K562 (cell line): ENCODE measurements around the gene ST6GALNAC2. TPM values are rescaled to one million over a fixed set of nuclear protein-coding genes. Genes with fewer than 3 reads are reported as not detected.
A peak's percentile ranks its signal among the peaks of the same experiment; 100 is the strongest.

Experiments
- ATAC-seq: fragments of 200-7000 bp; cut with Tn5 transposase; 3 replicates; pipeline ENCODE4 v1.9.1; 2020; ENCODE audit warnings: moderate library complexity
- BruUV-seq: library from RNA; stranded (reverse); fragments of 400-500 nt; replicated peaks from 2 replicates; lab custom pipeline; 2021; lab: Mats Ljungman, UMichigan
- CTCF ChIA-PET: fragments of 300-600 bp; formaldehyde crosslinking; extraction: SDS; loops from one replicate; lab custom pipeline; 2021; ENCODE audit warnings: low intra/inter-chr PET ratio; lab: Yijun Ruan, JAX
- POLR2A ChIA-PET: fragments of 300-600, 350-650 bp; sonication (Branson Sonifier 250); formaldehyde crosslinking; extraction: SDS; loops from one replicate; lab custom pipeline; 2021; ENCODE audit warnings: antibody characterized with exemption, inconsistent platforms; lab: Yijun Ruan, JAX
- DNase-seq, 4 experiments: peaks; one replicate each; pipeline versions ENCODE4 v3.0.0 to v3.0.0-alpha.2; 2011 to 2018; ENCODE audit warnings: low spot score in 3 of 4, mixed read lengths in 3 of 4; ENCODE audit errors: extremely low read depth in 1 of 4
- FAIRE-seq: peaks from 2 replicates; lab custom pipeline; 2011; peaks lifted over from hg19 to GRCh38; lab: Jason Lieb, UNC
- H2AFZ ChIP-seq: 2 replicates; pipeline ENCODE4 v1.6.0; 2011; ENCODE audit warnings: low read depth, low read length, control low read depth, inconsistent platforms
- H3K27ac ChIP-seq: fragments of 200-600 bp; 3 replicates; pipeline ENCODE4 v1.8.0; 2011; ENCODE audit warnings: low read depth, mild to moderate bottlenecking, control low read depth, inconsistent platforms, low read length, moderate library complexity, mixed read lengths; ENCODE audit errors: extremely low read depth
- H3K27me3 ChIP-seq, 2 experiments: fragments of 300-600 bp in 1 of 2; 2 replicates in 1 of 2; 3 replicates in 1 of 2; pipeline versions ENCODE4 v1.6.0 to v1.8.0; 2011; ENCODE audit warnings: inconsistent platforms in 2 of 2, low read length in 2 of 2, mild to moderate bottlenecking in 1 of 2, mixed read lengths in 1 of 2, moderate library complexity in 1 of 2; ENCODE audit not compliant: control insufficient read depth in 2 of 2, insufficient read depth in 2 of 2
- H3K36me3 ChIP-seq: fragments of 300-600 bp; 3 replicates; pipeline ENCODE4 v1.8.0; 2011; ENCODE audit warnings: mild to moderate bottlenecking, low read length, inconsistent platforms; ENCODE audit not compliant: control insufficient read depth, insufficient read depth
- H3K4me1 ChIP-seq, 2 experiments: fragments of 200-600 bp in 1 of 2; replicated peaks in 1 of 2; 2 replicates in 1 of 2; 3 replicates in 1 of 2; pipeline versions ENCODE4 v1.5.1 to v1.8.0; 2011; ENCODE audit warnings: inconsistent platforms in 2 of 2, low read length in 2 of 2, mild to moderate bottlenecking in 1 of 2, mixed read lengths in 1 of 2, moderate library complexity in 1 of 2; ENCODE audit not compliant: control insufficient read depth in 2 of 2, insufficient read depth in 2 of 2
- H3K4me2 ChIP-seq: 2 replicates; pipeline ENCODE4 v1.6.1; 2011; ENCODE audit warnings: low read length, control low read depth, inconsistent platforms, mixed read lengths; ENCODE audit not compliant: insufficient read depth
- H3K4me3 ChIP-seq: fragments of 200-600 bp; sonication (generic), shearing (Covaris generic); 2 replicates; pipeline ENCODE4 v1.5.1; 2016; ENCODE audit warnings: control low read depth, inconsistent platforms
- H3K79me2 ChIP-seq: fragments of 200-600 bp; 3 replicates; pipeline ENCODE4 v1.8.0; 2011; ENCODE audit warnings: low read length, inconsistent platforms; ENCODE audit not compliant: control insufficient read depth, insufficient read depth
- H3K9ac ChIP-seq, 2 experiments: 2 replicates each; pipeline versions ENCODE4 v1.6.0 to v1.6.1; 2011; ENCODE audit warnings: low read depth in 2 of 2, low read length in 2 of 2, control low read depth in 1 of 2, inconsistent platforms in 1 of 2, mild to moderate bottlenecking in 1 of 2, mixed read lengths in 1 of 2; ENCODE audit not compliant: insufficient read depth in 1 of 2
- H3K9me1 ChIP-seq: one replicate; pipeline ENCODE4 v1.6.0; 2011; ENCODE audit warnings: inconsistent platforms, mild to moderate bottlenecking, low read length, moderate library complexity; ENCODE audit not compliant: control insufficient read depth, insufficient read depth
- H3K9me3 ChIP-seq: replicated peaks from 2 replicates; pipeline ENCODE4 v1.5.1; 2011; ENCODE audit warnings: low read depth, low read length, inconsistent platforms; ENCODE audit not compliant: control insufficient read depth, insufficient read depth
- H4K20me1 ChIP-seq: replicated peaks from 2 replicates; pipeline ENCODE4 v1.6.1; 2011; ENCODE audit warnings: low read length, inconsistent platforms, mixed read lengths; ENCODE audit not compliant: control insufficient read depth, insufficient read depth
- GABPB2 ChIP-seq: fragments of 250-450 bp; sonication (Bioruptor Pico); conservative IDR thresholded peaks from 2 replicates; pipeline ENCODE4 v1.5.1; 2021; ENCODE audit warnings: mild to moderate bottlenecking
- HMG20B ChIP-seq: fragments of 250-450 bp; sonication (Bioruptor Pico); IDR thresholded peaks from 2 replicates; pipeline ENCODE4 v1.5.0; 2021; ENCODE audit warnings: mild to moderate bottlenecking
- HNRNPH1 ChIP-seq: fragments of 200-400 bp; formaldehyde crosslinking; optimal IDR thresholded peaks from 2 replicates; pipeline ENCODE3; 2017; ENCODE audit warnings: low read depth, mild to moderate bottlenecking, low read length, moderate library complexity
- POLR2G ChIP-seq: fragments of 200-400 bp; formaldehyde crosslinking; IDR thresholded peaks from 2 replicates; pipeline ENCODE4 v1.6.1; 2017; ENCODE audit warnings: low read depth, mild to moderate bottlenecking, antibody characterized with exemption, low read length, moderate library complexity
- POLR2H ChIP-seq: IDR thresholded peaks from 2 replicates; pipeline ENCODE4 v1.6.1; 2016; ENCODE audit warnings: missing genetic modification characterization, low read depth, mild to moderate bottlenecking, control low read depth, missing compliant biosample characterization, moderate library complexity
- POLR3G ChIP-seq: IDR thresholded peaks from 2 replicates; pipeline ENCODE4 v1.6.1; 2011; ENCODE audit not compliant: insufficient read length, insufficient replicate concordance; ENCODE audit errors: extremely low read depth
- SMAD2 ChIP-seq: fragments of 150-350 bp; IDR thresholded peaks from 2 replicates; pipeline ENCODE4 v1.6.1; 2014; ENCODE audit warnings: low read depth, mild to moderate bottlenecking, low read length
- ZFP1 ChIP-seq: fragments of 450-650 bp; formaldehyde crosslinking; IDR thresholded peaks from 2 replicates; pipeline ENCODE4 v1.4.0; 2020; ENCODE audit warnings: mild to moderate bottlenecking, mixed read lengths
- ZNF165 ChIP-seq: fragments of 250-450 bp; sonication (Bioruptor Pico); IDR thresholded peaks from 2 replicates; pipeline ENCODE4 v1.4.0; 2020; ENCODE audit warnings: borderline replicate concordance
- ZNF239 ChIP-seq: fragments of 250-450 bp; sonication (Bioruptor Pico); IDR thresholded peaks from 2 replicates; pipeline ENCODE4 v1.4.0; 2020; ENCODE audit warnings: mild to moderate bottlenecking
- WGBS: fragments of 100-300 bp; shearing (Covaris generic); methylation state at CpG from one replicate; pipeline ENCODE4 v1.1.6; 2016; ENCODE audit warnings: low coverage, mixed read lengths; ENCODE audit not compliant: insufficient coverage; ENCODE audit errors: missing lambda C conversion rate; 5-methylcytosine and 5-hydroxymethylcytosine counted together
- in situ Hi-C: fragments of 300-500 bp; cut with MboI; formaldehyde crosslinking; loops from 4 replicates; pipeline ENCODE4 v1.15.0; 2018; ENCODE audit warnings: inconsistent platforms, mixed read lengths
- intact Hi-C: fragments of 100-400 bp; cut with micrococcal nuclease; formaldehyde crosslinking; loops from 2 replicates; pipeline ENCODE4 v1.14.2; 2022
- polyA plus RNA-seq, 8 experiments: library from polyadenylated mRNA; depleted of rRNA in 4 of 8; stranded (reverse) in 5 of 8; unstranded in 3 of 8; fragments of >200 nt; fragmentation: Nextera tagmentation in 2 of 8; fragmentation: Illumina TruSeq in 1 of 8; extraction: Ambion mirVana in 2 of 8; extraction: Trizol in 1 of 8; gene quantifications; 2 replicates each; pipeline versions ENCODE4 v1.2.1 to v1.2.3, GENCODE V29; 2011 to 2014; ENCODE audit warnings: inconsistent platforms in 1 of 8, missing spikeins in 1 of 8
- total RNA-seq, 7 experiments: library from RNA; depleted of rRNA in 6 of 7; stranded (reverse); fragments of >200 nt in 6 of 7; fragmentation: Illumina TruSeq in 2 of 7; extraction: Trizol in 2 of 7; gene quantifications; 2 replicates each; pipeline versions ENCODE4 v1.2.1 to v1.2.3, GENCODE V29; 2011 to 2021; ENCODE audit warnings: low replicate concordance in 1 of 7
- TF ChIP-seq, protein P1 (sequence below), 2 experiments: fragments of 450-650 bp; formaldehyde crosslinking in 1 of 2; IDR thresholded peaks; 2 replicates each; pipeline versions ENCODE4 v1.4.0 to v1.6.1; 2014 to 2020; ENCODE audit warnings: mild to moderate bottlenecking in 2 of 2, borderline replicate concordance in 1 of 2, low read depth in 1 of 2
- TF ChIP-seq, protein P2 (sequence below): sonication (generic); formaldehyde crosslinking; IDR thresholded peaks from 2 replicates; pipeline ENCODE4 v1.8.0; 2022; ENCODE audit warnings: mild to moderate bottlenecking, missing genetic modification reagents

Gene ST6GALNAC2
- total and polyA plus RNA-seq, 9 of the 15 experiments (the other 6 are each of a cell fraction or from before 2014, with no cell fraction given): 0.18 TPM; not detected in 8

DNA sequence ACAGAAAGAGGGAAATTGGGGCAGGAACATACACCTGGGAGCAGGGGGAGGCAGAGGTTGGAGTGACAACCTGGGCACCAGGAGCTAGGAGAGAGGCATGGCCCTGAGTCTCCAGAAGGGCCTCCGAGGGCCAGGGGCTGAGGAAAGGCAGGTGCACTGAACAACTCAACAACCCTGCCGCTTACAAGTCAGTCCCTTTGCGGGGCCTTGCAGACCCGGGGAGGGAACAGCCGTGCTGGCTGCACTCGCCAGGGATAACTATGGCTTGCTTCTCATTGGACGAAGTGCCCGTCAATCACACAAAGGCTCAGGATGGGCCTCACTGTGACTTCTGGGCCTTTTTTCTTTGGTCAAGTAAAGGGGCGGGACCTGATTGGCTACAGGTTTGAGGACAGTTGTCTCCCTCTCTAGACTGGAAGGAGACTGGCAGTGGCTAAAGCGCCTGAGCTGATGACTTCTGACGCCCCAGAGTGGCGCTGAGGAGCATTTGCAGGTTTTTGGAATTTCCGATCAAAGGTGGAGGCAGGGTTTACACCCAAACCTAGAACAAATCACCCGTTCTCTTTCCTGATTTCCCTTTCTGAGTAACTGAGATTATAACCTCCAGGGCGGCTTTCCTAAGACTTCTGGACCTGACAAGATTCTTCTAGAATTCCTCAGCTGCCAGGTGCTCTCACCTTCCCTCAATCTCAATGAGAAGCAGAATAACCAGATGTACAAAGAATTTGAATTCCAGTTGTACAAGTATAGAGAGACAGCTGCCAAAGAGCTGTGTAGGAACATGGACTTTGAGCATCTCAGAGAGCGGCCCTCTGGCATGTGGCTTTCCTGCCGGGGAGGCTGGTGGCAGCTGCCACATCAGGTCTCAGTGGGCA, 27.6 kb upstream of the ST6GALNAC2 start:
- H4K20me1 ChIP-seq: no peaks in the 10 kb centered on the region
- no peak overlapping the region for H3K9ac ChIP-seq
- TF ChIP-seq POLR2G (peak; percentile 51; the same call in 1 of the 2 replicates), ZNF239 (no peak), ZFP1 (no peak), GABPB2 (CRISPR knock-in tag) (no peak), POLR3G (no peak), HNRNPH1 (no peak), HMG20B (CRISPR knock-in tag) (no peak), ZNF165 (CRISPR knock-in tag) (no peak), POLR2H (tag) (no peak), SMAD2 (no peak)
- TF ChIP-seq, protein P1, sequence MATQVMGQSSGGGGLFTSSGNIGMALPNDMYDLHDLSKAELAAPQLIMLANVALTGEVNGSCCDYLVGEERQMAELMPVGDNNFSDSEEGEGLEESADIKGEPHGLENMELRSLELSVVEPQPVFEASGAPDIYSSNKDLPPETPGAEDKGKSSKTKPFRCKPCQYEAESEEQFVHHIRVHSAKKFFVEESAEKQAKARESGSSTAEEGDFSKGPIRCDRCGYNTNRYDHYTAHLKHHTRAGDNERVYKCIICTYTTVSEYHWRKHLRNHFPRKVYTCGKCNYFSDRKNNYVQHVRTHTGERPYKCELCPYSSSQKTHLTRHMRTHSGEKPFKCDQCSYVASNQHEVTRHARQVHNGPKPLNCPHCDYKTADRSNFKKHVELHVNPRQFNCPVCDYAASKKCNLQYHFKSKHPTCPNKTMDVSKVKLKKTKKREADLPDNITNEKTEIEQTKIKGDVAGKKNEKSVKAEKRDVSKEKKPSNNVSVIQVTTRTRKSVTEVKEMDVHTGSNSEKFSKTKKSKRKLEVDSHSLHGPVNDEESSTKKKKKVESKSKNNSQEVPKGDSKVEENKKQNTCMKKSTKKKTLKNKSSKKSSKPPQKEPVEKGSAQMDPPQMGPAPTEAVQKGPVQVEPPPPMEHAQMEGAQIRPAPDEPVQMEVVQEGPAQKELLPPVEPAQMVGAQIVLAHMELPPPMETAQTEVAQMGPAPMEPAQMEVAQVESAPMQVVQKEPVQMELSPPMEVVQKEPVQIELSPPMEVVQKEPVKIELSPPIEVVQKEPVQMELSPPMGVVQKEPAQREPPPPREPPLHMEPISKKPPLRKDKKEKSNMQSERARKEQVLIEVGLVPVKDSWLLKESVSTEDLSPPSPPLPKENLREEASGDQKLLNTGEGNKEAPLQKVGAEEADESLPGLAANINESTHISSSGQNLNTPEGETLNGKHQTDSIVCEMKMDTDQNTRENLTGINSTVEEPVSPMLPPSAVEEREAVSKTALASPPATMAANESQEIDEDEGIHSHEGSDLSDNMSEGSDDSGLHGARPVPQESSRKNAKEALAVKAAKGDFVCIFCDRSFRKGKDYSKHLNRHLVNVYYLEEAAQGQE (IDR thresholded peaks at IDR 0.05; ENCODE audit: borderline replicate concordance): peak; percentile 49; the same call in 1 of the 2 replicates
- TF ChIP-seq, protein P1 (CRISPR knock-in tag; IDR thresholded peaks at IDR 0.05; ENCODE audit: low read depth): no peak
- TF ChIP-seq, protein P2, sequence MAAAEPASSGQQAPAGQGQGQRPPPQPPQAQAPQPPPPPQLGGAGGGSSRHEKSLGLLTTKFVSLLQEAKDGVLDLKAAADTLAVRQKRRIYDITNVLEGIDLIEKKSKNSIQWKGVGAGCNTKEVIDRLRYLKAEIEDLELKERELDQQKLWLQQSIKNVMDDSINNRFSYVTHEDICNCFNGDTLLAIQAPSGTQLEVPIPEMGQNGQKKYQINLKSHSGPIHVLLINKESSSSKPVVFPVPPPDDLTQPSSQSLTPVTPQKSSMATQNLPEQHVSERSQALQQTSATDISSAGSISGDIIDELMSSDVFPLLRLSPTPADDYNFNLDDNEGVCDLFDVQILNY (CRISPR knock-in tag): no peak

More for the DNA sequence above, 27.6 kb upstream of the ST6GALNAC2 start:
- H3K27me3 ChIP-seq: no peaks in the 10 kb centered on the region
- H3K9me3 ChIP-seq: peaks cover 6% of the 10 kb centered on the region
- H2AFZ ChIP-seq: no peak overlapping the region
- in situ Hi-C loops (no loop called here), intact Hi-C loops (no loop called here)
- no peak overlapping the region for H3K27ac ChIP-seq
- no TSS peak for BruUV-seq
- no peaks in the 10 kb centered on the region for H3K9me1 ChIP-seq
- CTCF ChIA-PET: no interaction called here
- FAIRE-seq: peak; percentile 49
- H3K4me2 ChIP-seq: no peak overlapping the region
- peak; percentile 87 for ATAC-seq
- H3K4me1 ChIP-seq: peaks cover 3 to 11% of the 10 kb centered on the region in 2 experiments; a peak in 4 of 5 replicates
- peak; percentile 51 to 67 (median 61) for DNase-seq
- no peaks in the 10 kb centered on the region for H3K79me2 ChIP-seq
- H3K36me3 ChIP-seq: no peaks in the 10 kb centered on the region
- no peak overlapping the region for H3K4me3 ChIP-seq
- POLR2A ChIA-PET: interaction anchor here (0.6 to 4.1 kb wide), 13 partner anchors 9 to 662 kb away, joined by 3 to 33 read pairs (median 4); no protein-coding TSS in a partner anchor
- WGBS: 69% methylated on average over 15 of the region's 17 CpGs
